Tibial nerve (tissue), 4 donors: ENCODE measurements around the gene SKI. TPM values are rescaled to one million over a fixed set of nuclear protein-coding genes. Genes with fewer than 3 reads are reported as not detected.

Experiments used
- DNase-seq, 2 donors: peaks; one replicate each; pipeline ENCODE4 v3.0.0-alpha.2; 2019; ENCODE audit warnings: low spot score in 2 of 2
- H3K27ac ChIP-seq, 4 donors: fragments of 200-600 bp; sonication (generic) in 3 of 4; one replicate each; pipeline ENCODE4 v1.5.1; 2017 to 2019; ENCODE audit warnings: mild to moderate bottlenecking in 1 of 4
- H3K27me3 ChIP-seq, 2 donors: fragments of 200-600 bp; sonication (generic) in 1 of 2; one replicate each; pipeline versions ENCODE4 v1.5.1 to v1.6.0; 2017 to 2019
- H3K36me3 ChIP-seq, 3 donors: fragments of 200-600 bp; sonication (generic); one replicate each; pipeline ENCODE4 v1.5.1; 2018 to 2019
- H3K4me1 ChIP-seq, 4 donors: fragments of 200-600 bp; sonication (generic) in 3 of 4; one replicate each; pipeline ENCODE4 v1.5.1; 2017 to 2019
- H3K4me3 ChIP-seq, 4 donors: fragments of 200-600 bp; sonication (generic) in 3 of 4; one replicate each; pipeline ENCODE4 v1.5.1; 2017 to 2019; ENCODE audit warnings: mild to moderate bottlenecking in 1 of 4, moderate library complexity in 1 of 4
- H3K9me3 ChIP-seq, 4 donors: fragments of 200-600 bp; sonication (generic) in 3 of 4; one replicate each; pipeline ENCODE4 v1.5.1; 2017 to 2019
- CTCF ChIP-seq, 5 experiments: fragments of 200-600 bp in 3 of 5; fragments of 450-650 bp in 2 of 5; sonication (generic) in 3 of 5; IDR thresholded peaks; one replicate each; pipeline ENCODE4 v1.5.1; 2016 to 2019; ENCODE audit warnings: antibody characterized with exemption in 5 of 5, mild to moderate bottlenecking in 3 of 5, moderate library complexity in 2 of 5
- EP300 ChIP-seq, 2 donors: sonication (generic); formaldehyde crosslinking; IDR thresholded peaks; one replicate each; pipeline ENCODE4 v1.6.1; 2017; ENCODE audit warnings: antibody characterized with exemption in 2 of 2, mild to moderate bottlenecking in 1 of 2
- POLR2A ChIP-seq, 2 donors: fragments of 450-650 bp; IDR thresholded peaks; one replicate each; pipeline ENCODE4 v1.6.1; 2017; ENCODE audit warnings: antibody characterized with exemption in 2 of 2, mild to moderate bottlenecking in 2 of 2, moderate library complexity in 2 of 2
- WGBS, 2 donors: methylation state at CpG; one replicate each; pipeline ENCODE4 v1.1.5; 2018; 5-methylcytosine and 5-hydroxymethylcytosine counted together
- total RNA-seq, 4 donors: library from RNA; depleted of rRNA; stranded (reverse); fragments of >200 nt; gene quantifications; one replicate each; pipeline ENCODE4 v1.1.0, GENCODE V29; 2016

SKI gene
- total RNA-seq, 4 donors from 2014 or later, result 62.8 to 100 (median 72.2) TPM

GRCh38 chr1:2227346-2228156, 568 bp upstream of the SKI start:
- Histone ChIP-seq H3K27ac (peak overlapping the region; percentile 96 to 99 (median 98)), H3K4me1 (peaks cover 0 to 33% (median 28%) of the 10 kb centered on the region in 4 donors), H3K36me3 (no peaks in the 10 kb centered on the region), H3K4me3 (peak overlapping the region; percentile 79 to 90 (median 84)), H3K27me3 (no peaks in the 10 kb centered on the region), H3K9me3 (no peaks in the 10 kb centered on the region)
- peak; percentile 87 to 95 for TF ChIP-seq POLR2A (IDR thresholded peaks at IDR 0.05)
- TF ChIP-seq EP300 (IDR thresholded peaks at IDR 0.05), result peak in 1 of 2 donors; percentile 68
- peak in 2 of 5 experiments; percentile 74 to 77 for TF ChIP-seq CTCF (IDR thresholded peaks at IDR 0.05)
- peak; percentile 89 to 93 for DNase-seq
- 0% methylated on average over 44 to 77 of the region's 129 CpGs for WGBS, 2 donors

GRCh38 chr1:2228694-2229036, 546 bp downstream of the SKI start:
- H3K9me3 ChIP-seq, result no peaks in the 10 kb centered on the region
- TF ChIP-seq POLR2A (IDR thresholded peaks at IDR 0.05), result no peak
- no peak for TF ChIP-seq EP300 (IDR thresholded peaks at IDR 0.05)
- no peak for TF ChIP-seq CTCF (IDR thresholded peaks at IDR 0.05)
- DNase-seq, result no peak
- H3K4me3 ChIP-seq, result peak overlapping the region; percentile 40 to 88 (median 60)
- no peaks in the 10 kb centered on the region for H3K27me3 ChIP-seq
- H3K4me1 ChIP-seq, result peaks cover 0 to 44% (median 40%) of the 10 kb centered on the region in 4 donors
- peak overlapping the region; percentile 67 to 92 (median 82) for H3K27ac ChIP-seq
- 1% methylated on average over 30 of the region's 50 CpGs; no CpG with 5 or more reads in 1 of the 2 donors for WGBS, 2 donors
- no peaks in the 10 kb centered on the region for H3K36me3 ChIP-seq

- Histone ChIP-seq H3K4me3 (peak overlapping the region; percentile 40 to 88 (median 60)), H3K36me3 (no peaks in the 10 kb centered on the region), H3K4me1 (peaks cover 0 to 50% (median 45%) of the 10 kb centered on the region in 4 donors), H3K27me3 (no peaks in the 10 kb centered on the region), H3K9me3 (no peaks in the 10 kb centered on the region), H3K27ac (peak overlapping the region; percentile 67 to 92 (median 82))
- 1 to 4% methylated on average over 21 to 29 of the region's 77 CpGs for WGBS, 2 donors
- no peak for DNase-seq
- TF ChIP-seq EP300 (IDR thresholded peaks at IDR 0.05), result peak in 1 of 2 donors; percentile 56
- no peak for TF ChIP-seq POLR2A (IDR thresholded peaks at IDR 0.05)
- TF ChIP-seq CTCF (IDR thresholded peaks at IDR 0.05), result peak in 1 of 5 experiments; percentile 12
Observed at GRCh38 chr1:2229037-2229864, 1.1 kb downstream of the SKI start.

- Histone ChIP-seq H3K4me3 (peak overlapping the region; percentile 40 to 88 (median 60)), H3K4me1 (peaks cover 0 to 57% (median 53%) of the 10 kb centered on the region in 4 donors)
- 2 to 16% methylated on average over 14 to 31 of the region's 32 CpGs for WGBS, 2 donors
Observed at GRCh38 chr1:2229911-2230731, 2.0 kb downstream of the SKI start.

More at GRCh38 chr1:2229911-2230731, 2.0 kb downstream of the SKI start:
- peak overlapping the region; percentile 67 to 92 (median 82) for H3K27ac ChIP-seq
- H3K9me3 ChIP-seq, result no peaks in the 10 kb centered on the region
- H3K36me3 ChIP-seq, result no peaks in the 10 kb centered on the region
- no peak for DNase-seq
- TF ChIP-seq CTCF (IDR thresholded peaks at IDR 0.05), result no peak
- peak in 1 of 2 donors; percentile 20 for TF ChIP-seq POLR2A (IDR thresholded peaks at IDR 0.05)
- peak in 1 of 2 donors; percentile 29 for TF ChIP-seq EP300 (IDR thresholded peaks at IDR 0.05)
- H3K27me3 ChIP-seq, result no peaks in the 10 kb centered on the region
